Measurements from ENCODE around the gene GLRA3. TPM values are rescaled to one million over a fixed set of nuclear protein-coding genes. Genes with fewer than 3 reads are reported as not detected.

The GLRA3 gene
- total RNA-seq, 1 donor from 2014 or later = not detected

DNA sequence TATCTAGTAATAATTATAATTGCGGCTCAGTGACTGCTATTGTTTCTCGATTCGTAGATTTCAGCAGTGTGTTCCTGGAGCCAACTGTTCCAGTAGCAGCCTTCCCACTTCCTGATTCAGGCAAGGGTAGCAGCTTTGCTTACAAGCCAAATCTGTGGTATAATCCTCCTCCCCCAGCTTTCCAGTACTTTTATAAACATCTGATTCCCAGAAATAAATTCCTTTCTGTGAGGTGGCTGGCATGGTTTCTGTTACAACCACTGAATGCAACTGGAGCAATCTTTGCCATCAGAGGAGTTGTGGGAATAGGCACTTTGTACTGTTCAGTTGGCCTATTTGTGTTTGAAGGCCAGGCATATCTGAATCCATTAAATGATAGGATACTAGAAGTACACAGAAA, 80.0 kb downstream of the GLRA3 start:
- Histone ChIP-seq H3K36me3 (no peaks in the 10 kb centered on the region), H3K9ac (no peak overlapping the region), H3F3A (ENCODE audit: low read depth) (no peaks in the 10 kb centered on the region), H3K4me1 (no peaks in the 10 kb centered on the region), H4K20me1 (ENCODE audit: low read depth) (no peaks in the 10 kb centered on the region), H3K79me2 (ENCODE audit: low read depth) (no peaks in the 10 kb centered on the region), H3K9me3 (ENCODE audit: low read depth) (no peaks in the 10 kb centered on the region), H3K4me3 (no peak overlapping the region), H3K4me2 (no peak overlapping the region), H3K27me3 (no peaks in the 10 kb centered on the region), H3K27ac (no peak overlapping the region), H2AFZ (replicated peaks) (no peak overlapping the region)
- peaks cover 6% of the 10 kb centered on the region for H3K9me3 Mint-ChIP-seq
- H3K4me1 Mint-ChIP-seq = no peaks in the 10 kb centered on the region
- H3K36me3 Mint-ChIP-seq = no peaks in the 10 kb centered on the region
- no peak overlapping the region for H3K27ac Mint-ChIP-seq
- no peak for DNase-seq (ENCODE audit: low spot score)
- no peaks in the 10 kb centered on the region for H3K27me3 Mint-ChIP-seq (ENCODE audit: insufficient read depth, low read depth)
- H3K4me3 Mint-ChIP-seq = no peak overlapping the region
- no peak for TF ChIP-seq EZH2phosphoT487 (IDR thresholded peaks at IDR 0.05)
- TF ChIP-seq, protein P1, sequence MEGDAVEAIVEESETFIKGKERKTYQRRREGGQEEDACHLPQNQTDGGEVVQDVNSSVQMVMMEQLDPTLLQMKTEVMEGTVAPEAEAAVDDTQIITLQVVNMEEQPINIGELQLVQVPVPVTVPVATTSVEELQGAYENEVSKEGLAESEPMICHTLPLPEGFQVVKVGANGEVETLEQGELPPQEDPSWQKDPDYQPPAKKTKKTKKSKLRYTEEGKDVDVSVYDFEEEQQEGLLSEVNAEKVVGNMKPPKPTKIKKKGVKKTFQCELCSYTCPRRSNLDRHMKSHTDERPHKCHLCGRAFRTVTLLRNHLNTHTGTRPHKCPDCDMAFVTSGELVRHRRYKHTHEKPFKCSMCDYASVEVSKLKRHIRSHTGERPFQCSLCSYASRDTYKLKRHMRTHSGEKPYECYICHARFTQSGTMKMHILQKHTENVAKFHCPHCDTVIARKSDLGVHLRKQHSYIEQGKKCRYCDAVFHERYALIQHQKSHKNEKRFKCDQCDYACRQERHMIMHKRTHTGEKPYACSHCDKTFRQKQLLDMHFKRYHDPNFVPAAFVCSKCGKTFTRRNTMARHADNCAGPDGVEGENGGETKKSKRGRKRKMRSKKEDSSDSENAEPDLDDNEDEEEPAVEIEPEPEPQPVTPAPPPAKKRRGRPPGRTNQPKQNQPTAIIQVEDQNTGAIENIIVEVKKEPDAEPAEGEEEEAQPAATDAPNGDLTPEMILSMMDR (IDR thresholded peaks at IDR 0.05) = no peak
- TF ChIP-seq EZH2 (IDR thresholded peaks at IDR 0.05) = no peak

- no peaks in the 10 kb centered on the region for H4K20me1 ChIP-seq (ENCODE audit: low read depth)
- no peaks in the 10 kb centered on the region for H3K79me2 ChIP-seq (ENCODE audit: low read depth)
- Mint-ChIP-seq H3K4me1 (no peaks in the 10 kb centered on the region), H3K4me3 (no peak overlapping the region), H3K27ac (no peak overlapping the region), H3K27me3 (ENCODE audit: insufficient read depth, low read depth) (no peaks in the 10 kb centered on the region), H3K9me3 (peaks cover 6% of the 10 kb centered on the region), H3K36me3 (no peaks in the 10 kb centered on the region)
- no peaks in the 10 kb centered on the region for H3K27me3 ChIP-seq
- no peak overlapping the region for H3K9ac ChIP-seq
- no peaks in the 10 kb centered on the region for H3K4me1 ChIP-seq
- TF ChIP-seq EZH2 (IDR thresholded peaks at IDR 0.05) (no peak), EZH2phosphoT487 (IDR thresholded peaks at IDR 0.05) (no peak)
- TF ChIP-seq, protein P1 (IDR thresholded peaks at IDR 0.05) = no peak
- H3K4me2 ChIP-seq = no peak overlapping the region
- H3K27ac ChIP-seq = no peak overlapping the region
- H3K9me3 ChIP-seq (ENCODE audit: low read depth) = no peaks in the 10 kb centered on the region
- DNase-seq (ENCODE audit: low spot score) = no peak
- no peaks in the 10 kb centered on the region for H3F3A ChIP-seq (ENCODE audit: low read depth)
- H3K36me3 ChIP-seq = no peaks in the 10 kb centered on the region
- H3K4me3 ChIP-seq = no peak overlapping the region
- H2AFZ ChIP-seq (replicated peaks) = no peak overlapping the region
These were observed 82.3 kb downstream of the GLRA3 start for GRCh38 chr4:174746710-174747109.

GRCh38 chr4:174742561-174742960, 86.5 kb downstream of the GLRA3 start:
- Histone ChIP-seq H3K4me2 (no peak overlapping the region), H3K4me3 (no peak overlapping the region), H3K27ac (no peak overlapping the region), H4K20me1 (ENCODE audit: low read depth) (no peaks in the 10 kb centered on the region), H3K36me3 (no peaks in the 10 kb centered on the region), H3K79me2 (ENCODE audit: low read depth) (no peaks in the 10 kb centered on the region), H2AFZ (replicated peaks) (no peak overlapping the region), H3K27me3 (no peaks in the 10 kb centered on the region), H3F3A (ENCODE audit: low read depth) (no peaks in the 10 kb centered on the region), H3K9ac (no peak overlapping the region), H3K9me3 (ENCODE audit: low read depth) (no peaks in the 10 kb centered on the region), H3K4me1 (no peaks in the 10 kb centered on the region)
- Mint-ChIP-seq H3K27ac (no peak overlapping the region), H3K36me3 (no peaks in the 10 kb centered on the region), H3K9me3 (peaks cover 6% of the 10 kb centered on the region), H3K4me1 (no peaks in the 10 kb centered on the region), H3K4me3 (no peak overlapping the region), H3K27me3 (ENCODE audit: insufficient read depth, low read depth) (no peaks in the 10 kb centered on the region)
- TF ChIP-seq EZH2phosphoT487 (IDR thresholded peaks at IDR 0.05) = no peak
- TF ChIP-seq, protein P1 (IDR thresholded peaks at IDR 0.05) = no peak
- no peak for TF ChIP-seq EZH2 (IDR thresholded peaks at IDR 0.05)
- DNase-seq (ENCODE audit: low spot score) = no peak

Data from neural progenitor cell (in vitro differentiated cells).